WTC11 (cell line): ENCODE results near the gene MICAL3. TPM values are rescaled to one million over a fixed set of nuclear protein-coding genes. Genes with fewer than 3 reads are reported as not detected.

Experiments used
- ATAC-seq: fragments of 200-7000 bp; cut with Tn5 transposase; 2 replicates; pipeline ENCODE4 v1.10.0; 2021; ENCODE audit warnings: mild to moderate bottlenecking, moderate library complexity
- CTCF ChIA-PET: fragments of 300-600 bp; sonication (Branson Sonifier 250); formaldehyde crosslinking; loops from one replicate; lab custom pipeline; 2021; ENCODE audit warnings: antibody characterized with exemption; lab: Charles Lee
- POLR2A ChIA-PET: fragments of 350-600 bp; sonication (Branson Sonifier 250); formaldehyde crosslinking; loops from one replicate; lab custom pipeline; 2021; ENCODE audit warnings: antibody characterized with exemption; lab: Charles Lee
- DNase-seq: peaks from one replicate; pipeline ENCODE4 v3.0.0; 2021; ENCODE audit warnings: low spot score
- H3K27ac Mint-ChIP-seq: 2 replicates; pipeline ENCODE4 v1.8.0; 2021; ENCODE audit warnings: mixed read lengths
- H3K27me3 Mint-ChIP-seq: 2 replicates; pipeline ENCODE4 v1.8.0; 2021; ENCODE audit warnings: low read depth, mild to moderate bottlenecking, moderate library complexity, mixed read lengths
- H3K36me3 Mint-ChIP-seq: 2 replicates; pipeline ENCODE4 v1.8.0; 2021; ENCODE audit warnings: mixed read lengths
- H3K4me1 Mint-ChIP-seq: 2 replicates; pipeline ENCODE4 v1.8.0; 2022; ENCODE audit warnings: mixed read lengths
- H3K4me3 Mint-ChIP-seq: 2 replicates; pipeline ENCODE4 v1.8.0; 2021; ENCODE audit warnings: mild to moderate bottlenecking, moderate library complexity, mixed read lengths
- H3K9me3 Mint-ChIP-seq: 2 replicates; pipeline ENCODE4 v1.8.0; 2021; ENCODE audit warnings: mixed read lengths
- AFF4 ChIP-seq: sonication (generic); formaldehyde crosslinking; IDR thresholded peaks from 2 replicates; pipeline ENCODE4 v1.8.1; 2023; ENCODE audit warnings: mild to moderate bottlenecking, missing genetic modification reagents, borderline replicate concordance
- ARID4B ChIP-seq: sonication (generic); formaldehyde crosslinking; IDR thresholded peaks from 2 replicates; pipeline ENCODE4 v1.8.0; 2023; ENCODE audit warnings: missing genetic modification reagents, mild to moderate bottlenecking, borderline replicate concordance
- ATF1 ChIP-seq: sonication (generic); formaldehyde crosslinking; IDR thresholded peaks from 2 replicates; pipeline ENCODE4 v1.8.1; 2023; ENCODE audit warnings: mild to moderate bottlenecking, moderate library complexity, missing genetic modification reagents
- ERG ChIP-seq: fragments of 250-450 bp; sonication (Bioruptor Pico); IDR thresholded peaks from 2 replicates; pipeline ENCODE4 v1.8.0; 2021; ENCODE audit warnings: mild to moderate bottlenecking
- FOXJ3 ChIP-seq: sonication (generic); formaldehyde crosslinking; IDR thresholded peaks from 2 replicates; pipeline ENCODE4 v1.9.0; 2021; ENCODE audit warnings: missing genetic modification reagents, mild to moderate bottlenecking, borderline replicate concordance
- GABPB1 ChIP-seq: sonication (generic); formaldehyde crosslinking; IDR thresholded peaks from 2 replicates; pipeline ENCODE4 v1.8.1; 2023; ENCODE audit warnings: mild to moderate bottlenecking, missing genetic modification reagents
- HMGXB4 ChIP-seq: sonication (generic); formaldehyde crosslinking; IDR thresholded peaks from 2 replicates; pipeline ENCODE4 v1.8.1; 2023; ENCODE audit warnings: mild to moderate bottlenecking, moderate library complexity, missing genetic modification reagents
- KAT7 ChIP-seq: sonication (generic); formaldehyde crosslinking; IDR thresholded peaks from 2 replicates; pipeline ENCODE4 v1.8.1; 2023; ENCODE audit warnings: missing genetic modification reagents, mild to moderate bottlenecking, borderline replicate concordance
- MAX ChIP-seq: sonication (generic); formaldehyde crosslinking; IDR thresholded peaks from 2 replicates; pipeline ENCODE4 v1.8.0; 2022; ENCODE audit warnings: mild to moderate bottlenecking, missing genetic modification reagents
- RORB ChIP-seq: fragments of 250-450 bp; sonication (Bioruptor Pico); IDR thresholded peaks from 2 replicates; pipeline ENCODE4 v1.9.0; 2021; ENCODE audit warnings: mild to moderate bottlenecking
- SOX15 ChIP-seq: fragments of 250-450 bp; sonication (Bioruptor Pico); IDR thresholded peaks from 2 replicates; pipeline ENCODE4 v1.9.0; 2021; ENCODE audit warnings: mild to moderate bottlenecking
- ZNF121 ChIP-seq: sonication (generic); formaldehyde crosslinking; IDR thresholded peaks from 2 replicates; pipeline ENCODE4 v1.8.0; 2023; ENCODE audit warnings: missing genetic modification reagents
- ZNF396 ChIP-seq: fragments of 250-450 bp; sonication (Bioruptor Pico); IDR thresholded peaks from 2 replicates; pipeline ENCODE4 v1.8.0; 2021; ENCODE audit warnings: mild to moderate bottlenecking, moderate library complexity, borderline replicate concordance
- ZNF416 ChIP-seq: fragments of 250-450 bp; sonication (Bioruptor Pico); IDR thresholded peaks from 2 replicates; pipeline ENCODE4 v1.9.0; 2021; ENCODE audit warnings: mild to moderate bottlenecking, inconsistent platforms
- ZNF423 ChIP-seq: fragments of 250-450 bp; sonication (Bioruptor Pico); IDR thresholded peaks from 2 replicates; pipeline ENCODE4 v2.1.2; 2022; ENCODE audit warnings: mild to moderate bottlenecking, moderate library complexity
- ZNF425 ChIP-seq: fragments of 250-450 bp; sonication (Bioruptor Pico); conservative IDR thresholded peaks from 2 replicates; pipeline ENCODE4 v1.9.0; 2021; ENCODE audit warnings: mild to moderate bottlenecking
- total RNA-seq: library from RNA; stranded (reverse); gene quantifications from 3 replicates; pipeline ENCODE4 v1.2.3, GENCODE V29; 2021

MICAL3 gene
- total RNA-seq, 1 experiment from 2014 or later: 41.2 TPM

GRCh38 chr22:18059473-18059872 is 35.1 kb upstream of the MICAL3 start:
- Mint-ChIP-seq H3K27me3 (no peaks in the 10 kb centered on the region; the same call in 1 of the 2 replicates), H3K9me3 (peaks cover 3% of the 10 kb centered on the region; the same call in 1 of the 2 replicates), H3K4me3 (no peak overlapping the region), H3K27ac (no peak overlapping the region), H3K4me1 (no peaks in the 10 kb centered on the region), H3K36me3 (no peaks in the 10 kb centered on the region)
- CTCF ChIA-PET: interaction anchor here (1.2 kb wide), 1 partner anchor 16 kb away, joined by 6 read pairs; no protein-coding TSS in a partner anchor
- TF ChIP-seq GABPB1 (CRISPR knock-in tag) (no peak), MAX (CRISPR knock-in tag) (no peak), ARID4B (no peak), ZNF416 (CRISPR knock-in tag) (no peak), FOXJ3 (CRISPR knock-in tag) (no peak), ERG (CRISPR knock-in tag) (no peak), ZNF425 (CRISPR knock-in tag) (no peak), ZNF396 (CRISPR knock-in tag) (no peak), HMGXB4 (CRISPR knock-in tag) (no peak), SOX15 (CRISPR knock-in tag) (no peak), ZNF121 (no peak), AFF4 (CRISPR knock-in tag) (no peak), ZNF423 (no peak), ATF1 (CRISPR knock-in tag) (no peak), KAT7 (CRISPR knock-in tag) (no peak), RORB (CRISPR knock-in tag) (no peak)
- DNase-seq (no peak), ATAC-seq (no peak)
- POLR2A ChIA-PET: no interaction called here
